Embryonic facial prominence (tissue), 1 donor: ENCODE measurements around the gene GRID2.
"Not testable (repeated sequence)": the region's sequence is repeated elsewhere in the genome, so short reads cannot be mapped to it uniquely, and the experiment has no call there.

ENCODE experiments used
- DNase-seq: peaks from one replicate; pipeline ENCODE4 v3.0.0-alpha.2; 2016; ENCODE audit errors: extremely low spot score

GRID2 gene

DNA sequence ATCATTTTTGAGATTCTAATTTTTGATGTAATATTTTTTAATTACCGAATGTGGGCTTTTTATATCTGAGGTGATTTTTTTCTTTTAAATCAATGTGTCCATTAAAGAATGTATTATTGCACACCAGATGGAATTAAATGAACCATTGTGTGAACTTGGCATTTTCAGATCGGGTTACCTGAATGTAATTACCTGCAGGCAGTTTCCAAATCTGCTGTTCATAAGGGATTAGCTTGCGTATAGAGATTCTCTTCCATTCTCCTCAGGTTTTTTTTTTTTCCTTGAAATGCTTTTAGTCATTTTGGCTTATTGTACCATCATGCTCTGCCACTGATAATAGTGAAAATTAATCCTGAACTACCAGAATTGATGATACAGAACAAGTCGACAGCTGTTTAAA lies 1013.3 kb downstream of the GRID2 start:
- DNase-seq, result no peak

DNA sequence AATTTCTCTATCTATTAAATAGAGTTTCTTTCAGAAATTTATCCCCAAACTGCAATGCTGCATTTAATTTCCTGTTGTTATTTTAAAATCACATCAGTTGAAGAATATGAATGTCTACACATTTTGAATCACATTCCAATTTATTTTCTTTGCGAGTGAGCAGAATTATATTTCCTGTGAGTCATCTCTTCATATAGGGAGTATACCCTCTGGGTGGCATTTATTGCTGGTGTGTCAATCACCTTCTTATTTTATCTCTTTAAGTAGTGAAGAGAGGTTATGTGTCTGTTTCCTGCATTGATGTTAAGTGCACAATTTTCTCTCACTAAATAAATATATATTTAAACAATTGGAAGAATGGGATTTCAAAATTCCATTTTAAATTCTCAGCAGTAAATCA lies 1013.8 kb downstream of the GRID2 start:
- DNase-seq, result no peak

DNA sequence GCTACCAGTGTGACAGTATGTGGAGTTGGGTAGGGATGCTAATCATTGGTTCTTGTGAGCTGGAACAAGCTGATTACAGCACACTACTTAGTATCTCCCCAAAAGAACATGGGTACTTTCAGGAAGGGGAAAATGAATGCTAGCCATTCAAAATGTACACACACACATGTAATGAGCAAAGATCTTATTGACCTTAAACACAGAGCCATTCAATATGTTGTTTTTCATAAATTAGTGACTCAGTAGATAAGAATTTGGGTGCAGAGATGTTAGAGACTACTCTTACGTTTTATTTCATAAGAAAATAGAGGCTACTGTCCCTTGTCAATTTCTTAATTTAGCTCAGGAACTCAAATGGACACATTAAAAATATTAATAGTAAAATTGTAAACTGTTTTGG lies 1015.3 kb downstream of the GRID2 start:
- no peak for DNase-seq

DNA sequence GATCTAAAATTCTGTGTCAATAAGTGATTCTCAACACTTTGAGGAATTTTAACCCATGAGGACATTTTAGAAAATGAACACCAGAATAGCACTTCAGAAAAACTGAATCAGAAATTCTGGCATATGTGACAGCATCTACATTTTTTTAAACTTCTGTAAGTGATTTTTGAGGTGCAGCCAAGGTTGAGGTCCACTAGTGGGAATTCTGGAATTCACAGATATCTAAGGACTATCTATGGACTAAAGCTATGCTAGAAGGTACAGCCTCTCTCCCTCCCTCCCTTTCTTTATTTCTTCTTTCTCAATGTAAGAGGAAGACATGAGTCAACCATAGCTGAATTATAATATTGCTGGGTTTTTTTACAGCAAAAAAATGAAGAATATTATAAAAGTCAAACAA lies 1016.6 kb downstream of the GRID2 start:
- DNase-seq, result no peak

DNA sequence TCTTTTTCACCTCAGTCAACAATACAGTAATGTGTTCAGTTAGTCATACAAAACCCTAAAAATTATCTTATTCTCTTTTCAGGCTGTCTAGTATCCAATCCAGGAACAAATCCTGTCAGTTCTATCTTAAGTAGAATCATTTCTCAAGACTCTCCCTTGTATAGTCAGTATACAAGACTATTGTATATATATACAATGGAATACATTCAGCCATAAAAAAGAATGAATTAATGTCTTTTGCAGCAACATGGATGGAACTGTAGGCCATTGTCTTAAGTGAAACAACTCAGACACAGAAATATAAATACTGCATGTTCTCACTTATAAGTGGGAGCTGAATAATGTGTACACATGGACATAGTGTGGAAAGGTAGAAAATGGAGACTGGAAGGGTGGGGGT lies 1023.6 kb downstream of the GRID2 start:
- DNase-seq, result no peak

DNA sequence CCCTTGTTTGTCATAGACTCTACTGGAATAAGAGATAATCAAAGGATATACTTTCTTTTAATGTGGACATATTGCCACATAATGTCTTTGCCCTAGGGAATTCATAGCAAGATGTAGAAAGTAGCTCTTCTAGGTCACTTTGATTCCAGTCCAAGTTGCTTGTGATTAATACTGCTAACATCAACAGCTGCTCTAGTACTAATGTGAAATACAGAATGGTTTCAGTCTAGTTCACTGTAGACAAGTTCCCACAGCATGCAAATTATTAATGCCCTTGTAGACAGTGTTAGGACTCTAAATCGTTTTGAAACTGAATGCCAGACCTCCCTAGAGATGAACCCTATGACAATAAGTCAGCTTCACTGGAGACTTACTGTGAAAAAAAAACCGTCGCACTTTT lies 1030.2 kb downstream of the GRID2 start:
- no peak for DNase-seq

DNA sequence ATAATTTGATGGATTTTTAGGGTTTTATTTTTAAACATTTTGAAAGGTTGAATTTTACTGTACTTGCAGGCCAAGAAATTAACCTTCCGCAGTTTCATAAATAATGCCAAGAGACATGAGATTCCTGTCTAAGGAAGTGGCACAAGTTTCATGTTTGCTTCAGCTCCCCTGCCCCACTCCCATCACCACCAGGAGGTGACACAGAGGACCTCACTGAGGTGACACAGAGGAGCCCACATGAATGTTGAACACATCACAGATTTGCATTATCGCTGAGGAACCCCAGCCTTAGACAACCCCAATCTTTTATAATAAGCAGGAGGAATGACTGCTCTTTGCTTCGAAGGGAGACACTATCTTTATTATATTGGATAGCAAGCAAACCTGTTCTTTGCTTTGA lies 1033.4 kb downstream of the GRID2 start:
- DNase-seq, result no peak

DNA sequence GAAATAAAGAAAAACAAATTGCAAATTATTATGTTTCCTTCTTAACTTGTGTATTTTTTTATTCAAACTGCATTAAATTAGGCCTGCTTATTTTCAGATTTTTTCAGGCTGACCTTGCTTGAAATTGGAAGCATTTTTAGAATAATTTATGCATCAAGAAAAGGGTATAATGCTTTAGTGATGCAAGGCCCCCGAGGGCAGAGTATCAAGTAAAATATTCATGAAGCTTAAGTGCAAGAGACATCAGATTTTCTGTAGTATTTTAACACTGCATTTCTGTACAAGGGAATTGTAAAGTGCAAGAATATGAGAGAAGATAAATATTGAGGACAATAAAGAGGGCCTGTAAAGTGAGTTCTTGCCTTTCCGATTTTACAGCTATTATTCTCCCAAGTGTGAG lies 1039.0 kb downstream of the GRID2 start:
- DNase-seq, result no peak

DNA sequence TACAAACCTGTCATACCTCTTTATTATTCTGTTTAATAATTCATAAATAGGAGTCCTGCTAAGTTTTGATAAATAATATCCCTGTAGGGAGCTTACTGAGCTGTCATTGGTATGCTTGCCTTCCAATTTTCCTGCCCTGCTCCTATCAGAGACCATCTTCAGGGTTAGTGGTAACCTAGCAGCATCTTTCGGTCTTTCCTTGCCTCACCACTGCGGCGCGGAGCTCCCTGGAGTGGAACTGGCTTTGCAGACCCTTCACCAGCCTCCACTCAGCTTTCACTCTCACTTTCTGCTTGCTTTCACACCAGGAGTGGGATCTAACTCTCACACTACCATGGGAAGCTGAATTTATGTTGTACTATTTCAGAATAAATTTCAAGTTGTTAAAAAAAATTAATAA lies 1043.1 kb downstream of the GRID2 start:
- DNase-seq, result no peak

DNA sequence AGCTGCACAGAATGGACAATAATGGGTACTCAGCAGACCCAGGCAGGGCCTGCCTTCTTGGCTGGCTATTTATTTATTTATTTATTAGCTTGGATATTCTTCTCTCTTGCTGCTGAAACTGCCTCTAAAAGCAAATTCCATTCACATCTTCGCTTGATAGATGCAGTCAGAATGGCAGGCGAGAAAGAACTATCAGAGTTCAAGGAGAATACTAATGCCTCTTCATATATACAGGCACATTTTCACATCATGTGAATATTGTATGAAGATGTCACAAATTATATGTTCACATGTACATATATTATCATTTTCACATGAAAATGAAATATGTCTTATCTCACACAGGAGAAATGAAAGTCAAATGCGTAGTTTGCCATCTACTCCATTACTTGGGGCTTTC lies 1045.1 kb downstream of the GRID2 start:
- DNase-seq, result no peak

DNA sequence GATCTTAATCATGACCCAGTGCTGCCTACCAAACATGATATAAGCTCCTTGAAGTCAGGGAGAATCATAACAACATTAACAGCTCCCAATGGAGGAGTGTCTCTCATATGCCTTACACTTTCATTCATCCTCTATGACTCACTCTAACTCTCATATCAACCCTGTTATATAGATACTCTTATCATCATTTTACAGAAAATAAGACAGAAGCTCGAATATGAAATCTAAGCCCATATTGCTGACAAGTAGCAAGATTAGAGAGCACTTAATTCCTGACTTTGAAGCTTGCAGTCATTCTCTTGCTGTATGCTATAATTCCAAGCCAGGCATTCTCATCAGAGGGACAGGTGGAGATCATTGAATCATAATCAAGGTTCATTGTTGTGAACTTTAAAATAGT lies 1048.1 kb downstream of the GRID2 start:
- DNase-seq, result no peak

DNA sequence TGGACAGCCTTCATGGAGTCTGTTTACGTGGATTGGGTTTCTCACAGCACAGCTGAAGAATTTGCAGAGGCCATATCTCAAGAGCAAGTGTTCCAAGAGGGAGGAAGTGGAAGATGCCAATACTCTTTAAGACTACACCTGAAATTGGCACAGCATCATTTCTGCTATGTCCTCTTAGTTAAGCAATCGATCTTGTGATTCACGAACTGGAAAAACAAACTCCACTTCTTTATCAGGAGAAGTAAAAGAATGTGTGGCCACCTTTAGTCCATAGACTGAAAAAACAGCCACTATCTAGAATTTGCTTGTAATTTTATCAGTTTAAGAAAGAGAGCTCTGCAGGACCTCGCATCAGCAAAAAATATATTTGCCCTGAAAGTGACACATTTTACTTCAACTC lies 1051.6 kb downstream of the GRID2 start:
- no peak for DNase-seq

DNA sequence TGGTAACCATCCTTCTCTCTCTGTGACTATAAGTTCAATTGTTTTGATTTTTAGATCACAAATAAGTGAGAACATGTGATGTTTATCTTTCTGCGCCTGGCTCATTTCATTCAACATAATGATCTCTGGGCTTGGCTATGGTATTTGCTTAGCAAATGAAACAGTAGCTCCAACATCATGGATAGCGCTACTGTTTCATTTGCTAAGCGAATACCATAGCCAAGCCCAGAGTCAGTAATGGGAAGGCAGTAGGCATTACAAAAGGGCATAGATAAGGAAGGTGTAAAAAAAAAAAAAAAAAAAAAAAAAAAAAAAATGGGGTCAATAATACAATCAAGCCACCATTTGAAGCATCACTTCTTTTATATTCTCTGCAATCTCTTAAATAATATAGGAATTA lies 1055.8 kb downstream of the GRID2 start:
- DNase-seq, result no peak

DNA sequence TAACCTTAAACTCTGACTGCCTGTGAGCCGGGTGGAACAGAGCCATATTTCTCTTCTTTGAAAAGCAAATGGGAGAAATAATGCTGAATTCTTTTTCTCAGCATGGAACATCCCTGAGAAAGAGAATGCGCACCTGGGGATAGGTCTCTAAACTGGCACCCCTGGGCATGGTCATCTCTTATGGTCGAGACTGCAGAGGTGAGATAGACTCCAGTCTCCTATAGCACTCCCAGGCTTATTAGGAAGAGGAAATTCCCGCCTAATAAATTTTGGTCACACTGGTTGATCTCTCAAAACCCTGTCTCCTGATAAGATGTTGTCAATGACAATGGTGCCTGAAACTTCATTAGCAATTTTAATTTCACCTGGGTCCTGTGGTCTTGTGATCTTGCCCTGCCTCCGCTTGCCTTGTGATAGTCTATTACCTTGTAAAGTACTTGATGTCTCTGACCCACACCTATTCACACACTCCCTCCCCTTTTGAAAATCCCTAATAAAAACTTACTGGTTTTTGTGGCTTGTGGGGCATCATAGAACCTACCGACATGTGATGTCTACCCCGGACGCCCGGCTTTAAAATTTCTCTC lies 1062.5 kb downstream of the GRID2 start:
- DNase-seq, result not testable (repeated sequence)

DNA sequence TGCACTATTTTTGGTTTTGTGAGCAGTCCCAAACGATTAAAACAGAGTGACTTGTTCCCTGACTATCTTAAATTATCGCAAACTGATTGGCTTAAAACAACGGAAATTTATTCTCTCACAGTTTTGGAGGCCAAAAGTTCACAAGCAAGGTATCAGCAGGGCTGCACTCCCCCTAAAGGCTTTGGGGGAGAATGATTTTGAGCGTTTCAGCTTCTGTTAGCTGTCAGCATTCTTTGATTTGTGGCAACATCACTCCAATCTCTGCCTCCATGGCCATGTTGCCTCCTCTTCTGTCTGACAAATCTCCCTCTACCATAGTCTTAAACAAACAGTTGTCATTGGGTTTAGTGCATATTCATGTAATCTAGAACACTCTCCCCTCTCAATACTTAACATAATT lies 1065.2 kb downstream of the GRID2 start:
- no peak for DNase-seq

DNA sequence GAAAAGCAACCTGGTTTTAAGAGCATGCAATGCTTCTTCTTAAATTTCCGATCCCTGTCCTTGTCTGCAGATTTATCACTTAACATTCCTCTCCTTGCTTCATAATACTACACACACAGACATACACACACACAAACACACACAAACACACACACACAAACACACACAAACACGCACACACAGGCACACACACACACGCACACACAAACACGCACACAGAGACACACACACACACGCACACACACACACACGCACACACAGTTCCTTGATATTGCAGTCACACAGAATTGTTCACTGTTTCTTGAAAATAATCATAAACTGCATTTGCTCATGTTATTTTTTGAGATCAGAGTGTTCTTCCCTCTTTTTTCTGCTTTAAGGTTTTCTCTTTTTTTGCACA lies 1066.5 kb downstream of the GRID2 start:
- DNase-seq, result no peak

DNA sequence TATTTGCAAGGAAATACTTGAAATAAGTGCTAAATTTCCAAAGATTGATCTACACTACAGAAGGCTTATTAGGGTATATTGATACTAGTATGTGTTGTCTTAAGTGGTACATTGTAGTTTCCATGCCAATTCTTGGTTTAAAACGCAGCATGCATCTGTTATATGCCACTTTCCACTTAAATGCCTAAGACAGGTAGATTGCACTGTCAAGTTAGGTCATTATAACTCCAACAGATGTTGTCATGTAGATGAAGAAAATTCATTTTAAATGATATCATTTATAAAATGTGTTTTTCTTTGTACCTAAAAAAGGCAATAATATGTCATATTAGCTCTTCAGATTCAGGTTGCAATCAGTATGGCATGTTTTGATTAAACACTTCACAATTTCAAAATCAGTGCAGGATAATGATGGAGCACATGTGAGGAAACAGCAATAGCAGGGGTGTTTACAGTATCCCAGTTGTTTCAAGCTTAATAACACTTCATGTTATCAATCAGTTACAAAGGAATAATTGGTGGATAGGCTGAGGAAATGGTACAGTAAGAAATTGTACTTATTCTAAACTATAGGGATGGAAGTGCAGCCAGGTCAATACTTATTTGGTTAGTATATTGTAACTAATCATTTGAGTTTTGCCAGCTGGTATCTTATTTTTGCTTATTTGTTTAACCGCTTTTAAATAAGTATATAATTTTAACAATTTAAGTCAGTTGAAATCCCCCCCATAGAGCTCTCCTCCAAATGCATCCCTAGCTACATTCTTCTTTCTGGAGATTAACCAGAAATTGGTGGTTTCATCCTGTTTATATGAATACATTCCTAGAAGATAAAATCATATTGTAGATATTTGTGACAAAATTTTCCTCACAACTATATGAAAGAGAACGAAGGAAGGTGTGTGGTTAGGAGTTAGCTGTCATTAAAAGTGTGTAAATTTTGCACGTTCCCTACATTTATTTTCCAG lies 1070.4 kb downstream of the GRID2 start:
- DNase-seq, result no peak

DNA sequence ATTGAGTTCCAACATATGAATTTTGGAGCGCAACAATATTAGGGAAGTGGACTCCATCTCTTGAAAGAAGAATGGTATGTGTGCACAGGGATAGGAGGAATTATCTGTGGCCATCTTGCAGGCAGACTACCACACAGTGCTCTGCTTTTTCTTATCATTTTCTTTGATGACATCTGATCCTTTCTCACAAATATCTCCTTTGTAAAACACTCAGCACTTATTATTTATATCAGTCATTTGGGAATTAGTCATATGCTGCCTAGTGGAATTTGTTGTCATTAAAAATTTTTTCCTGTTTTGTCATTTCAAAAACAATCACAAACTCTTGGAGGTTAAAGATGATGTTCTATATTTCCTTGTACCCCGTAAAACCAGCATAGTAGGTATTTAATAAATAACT lies 1080.5 kb downstream of the GRID2 start:
- DNase-seq, result no peak

DNA sequence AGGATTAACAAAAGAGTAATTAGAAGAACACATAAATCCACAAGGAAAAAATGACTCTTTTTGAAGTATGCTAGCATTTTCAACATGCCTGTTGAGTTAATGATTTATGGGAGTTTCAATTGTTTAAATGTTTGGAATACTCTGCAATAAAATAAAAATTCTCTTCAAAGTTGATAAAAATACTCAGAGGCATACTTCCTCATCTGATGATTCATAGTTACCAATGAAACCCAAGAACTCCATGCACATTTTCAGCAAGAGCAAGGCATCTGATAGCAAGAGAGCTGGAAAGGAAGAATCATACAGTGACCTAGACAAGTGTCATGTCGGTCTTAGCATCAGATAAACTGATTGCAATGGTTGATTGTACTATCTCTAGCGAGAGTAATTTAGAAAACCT lies 1081.1 kb downstream of the GRID2 start:
- DNase-seq, result no peak

DNA sequence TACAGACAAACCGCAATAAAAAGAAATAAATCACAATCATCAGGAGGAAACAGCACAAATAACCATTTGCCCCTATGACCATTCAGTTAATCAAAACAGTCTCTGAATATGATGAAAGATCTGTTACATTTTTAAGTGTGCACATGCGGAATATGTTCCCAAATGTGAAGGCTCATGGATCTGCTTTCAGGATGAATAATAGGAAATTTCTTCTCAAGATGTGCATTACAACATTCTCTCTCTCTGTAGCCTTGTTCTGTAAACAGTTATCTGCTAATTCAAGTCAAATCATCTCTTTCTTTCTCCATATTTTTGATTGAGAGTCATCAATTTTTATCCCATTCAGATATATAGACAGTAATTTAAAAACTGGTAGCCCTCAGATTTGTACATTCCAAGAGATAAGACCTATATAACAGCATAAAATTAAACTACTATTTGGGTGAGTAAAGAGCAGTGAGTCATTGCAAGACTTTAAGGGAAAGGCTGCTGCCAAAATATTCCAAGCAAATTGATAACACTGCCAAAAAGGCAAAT lies 1090.8 kb downstream of the GRID2 start:
- no peak for DNase-seq

DNA sequence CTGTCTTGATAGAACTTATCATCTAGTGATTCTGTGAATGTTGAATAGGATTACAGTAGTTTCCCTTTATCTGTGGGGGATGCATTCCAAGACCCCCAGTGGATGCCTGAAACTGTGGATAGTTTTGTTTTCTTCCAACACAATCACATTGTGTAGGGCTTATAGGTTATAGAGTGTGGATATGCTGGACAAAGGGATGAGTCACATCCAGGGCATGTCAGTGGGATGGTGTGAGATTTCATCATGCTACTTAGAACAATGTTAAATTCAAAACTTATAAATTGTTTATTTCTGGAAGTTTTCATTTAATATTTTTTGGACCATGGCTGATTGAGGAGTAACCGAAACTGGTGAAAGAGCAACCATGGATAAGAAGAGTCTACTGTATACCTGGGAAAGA lies 1092.5 kb downstream of the GRID2 start:
- DNase-seq, result no peak

DNA sequence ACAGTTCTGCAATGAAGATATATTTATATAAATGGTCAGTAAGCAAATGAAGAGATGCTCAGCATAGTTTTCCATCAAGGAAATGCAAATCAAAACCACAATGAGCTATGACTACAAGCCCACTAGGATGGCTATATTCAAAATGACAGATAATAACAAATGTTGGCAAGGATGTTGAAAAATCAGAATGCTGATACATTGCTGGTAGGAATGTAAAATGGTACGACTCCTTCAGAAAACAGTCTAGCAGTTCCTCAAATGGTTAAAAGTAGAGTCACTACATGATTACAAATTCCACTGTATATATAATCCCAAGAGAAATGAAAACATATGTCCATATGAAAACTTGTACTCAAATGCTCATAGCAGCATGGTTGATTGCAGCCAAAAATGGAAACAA lies 1099.8 kb downstream of the GRID2 start:
- no peak for DNase-seq
